ENCODE data around the gene PIGR.

DNA sequence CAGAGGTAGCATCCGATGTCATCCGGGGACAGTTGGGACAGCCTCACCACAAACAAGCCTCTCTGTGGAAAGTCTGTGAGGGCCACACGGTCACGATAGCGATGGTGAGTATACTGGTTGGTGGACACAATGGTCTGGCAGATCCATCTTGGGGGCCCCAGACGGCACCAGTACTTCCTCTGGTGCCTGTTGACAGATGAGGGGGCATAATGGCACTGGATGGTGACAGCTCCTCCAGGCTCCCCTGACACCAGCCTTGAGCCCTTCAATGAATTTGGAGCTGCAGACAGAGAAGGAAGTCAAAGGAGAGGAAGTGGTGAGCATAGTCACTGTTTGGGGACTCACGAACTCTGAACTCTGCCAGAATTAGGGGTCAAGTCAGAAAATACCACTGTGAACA is 16.0 kb upstream of the PIGR start:
- TF ChIP-seq POLR2A (IDR thresholded peaks at IDR 0.05; ENCODE audit: low read depth, low read length), result no peak
- TF ChIP-seq POLR2AphosphoS5 (IDR thresholded peaks at IDR 0.05; ENCODE audit: low read depth, low read length), result no peak
- TF ChIP-seq TAF1 (IDR thresholded peaks at IDR 0.05; ENCODE audit: low read depth, low read length), result no peak

Data from GM12891 (cell line).